Activated naive CD8-positive, alpha-beta T cell treated with anti-CD3 and anti-CD28 coated beads for 36 hours (primary cell): ENCODE results near the gene AP1S2. TPM values are rescaled to one million over a fixed set of nuclear protein-coding genes. Genes with fewer than 3 reads are reported as not detected.

Experiments used
- DNase-seq: peaks from one replicate; pipeline ENCODE4 v3.0.0; 2021
- H3K27ac Mint-ChIP-seq: one replicate; pipeline ENCODE4 v1.8.0; 2022; ENCODE audit warnings: mild to moderate bottlenecking, moderate library complexity, mixed read lengths
- H3K27me3 Mint-ChIP-seq: one replicate; pipeline ENCODE4 v1.8.0; 2022; ENCODE audit warnings: mild to moderate bottlenecking, mixed read lengths
- H3K36me3 Mint-ChIP-seq: one replicate; pipeline ENCODE4 v1.8.0; 2021; ENCODE audit warnings: mild to moderate bottlenecking, mixed read lengths
- H3K4me1 Mint-ChIP-seq: one replicate; pipeline ENCODE4 v1.8.0; 2021; ENCODE audit warnings: mixed read lengths
- H3K4me3 Mint-ChIP-seq: one replicate; pipeline ENCODE4 v1.8.0; 2022; ENCODE audit warnings: mild to moderate bottlenecking, moderate library complexity, mixed read lengths
- H3K9me3 Mint-ChIP-seq: one replicate; pipeline ENCODE4 v1.8.0; 2022; ENCODE audit warnings: mixed read lengths
- total RNA-seq, 2 experiments: library from RNA; stranded (reverse); gene quantifications; one replicate each; pipeline ENCODE4 v1.2.3, GENCODE V29; 2021

AP1S2 gene
- total RNA-seq, 2 experiments from 2014 or later, result 29.4 to 33.0 TPM

DNA sequence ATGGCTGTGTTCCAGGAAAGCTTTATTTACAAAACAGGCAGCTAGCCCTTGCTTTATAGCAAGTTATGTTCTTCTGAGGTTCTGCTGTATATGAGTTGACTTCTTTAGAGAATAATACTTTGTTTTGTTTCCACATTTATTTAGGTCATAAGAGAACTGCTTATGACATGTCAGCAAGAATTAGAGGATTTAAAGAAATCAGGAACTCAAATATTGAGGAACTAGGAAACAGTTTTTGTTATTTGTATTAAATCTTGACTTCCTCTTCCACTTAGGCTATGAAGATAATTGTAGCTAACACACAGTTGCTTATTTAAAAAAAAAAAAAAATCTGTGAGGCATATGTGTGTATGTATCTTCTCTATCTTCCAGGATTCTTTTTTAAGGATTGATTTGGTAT lies 50.0 kb downstream of the AP1S2 start:
- no peak for DNase-seq
- Mint-ChIP-seq H3K27ac (no peak overlapping the region), H3K4me3 (no peak overlapping the region), H3K4me1 (no peaks in the 10 kb centered on the region), H3K36me3 (peaks cover 8% of the 10 kb centered on the region), H3K27me3 (no peaks in the 10 kb centered on the region), H3K9me3 (no peaks in the 10 kb centered on the region)

DNA sequence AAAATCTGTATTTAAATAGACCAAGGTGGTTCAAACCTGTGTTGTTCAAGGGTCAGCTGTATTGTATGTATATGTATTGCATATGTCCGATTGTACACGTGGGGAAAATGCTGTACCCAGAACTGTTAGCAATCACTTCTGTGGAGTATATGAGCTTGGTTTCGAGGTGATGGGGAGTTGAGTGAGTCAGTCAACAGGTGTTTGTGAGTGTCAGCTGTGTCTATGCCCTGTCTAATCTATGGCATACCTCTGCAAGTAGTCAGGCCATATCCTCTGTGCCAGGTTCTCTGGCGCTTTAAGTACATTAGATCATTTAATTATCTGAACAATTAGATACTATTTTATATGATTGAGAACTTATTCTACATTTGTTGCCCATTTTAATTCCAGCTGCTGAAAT lies 56.9 kb downstream of the AP1S2 start:
- DNase-seq, result no peak
- H3K27ac Mint-ChIP-seq, result no peak overlapping the region
- no peaks in the 10 kb centered on the region for H3K27me3 Mint-ChIP-seq
- H3K36me3 Mint-ChIP-seq, result peaks cover 26% of the 10 kb centered on the region
- no peak overlapping the region for H3K4me3 Mint-ChIP-seq
- H3K9me3 Mint-ChIP-seq, result no peaks in the 10 kb centered on the region
- H3K4me1 Mint-ChIP-seq, result peaks cover 22% of the 10 kb centered on the region

DNA sequence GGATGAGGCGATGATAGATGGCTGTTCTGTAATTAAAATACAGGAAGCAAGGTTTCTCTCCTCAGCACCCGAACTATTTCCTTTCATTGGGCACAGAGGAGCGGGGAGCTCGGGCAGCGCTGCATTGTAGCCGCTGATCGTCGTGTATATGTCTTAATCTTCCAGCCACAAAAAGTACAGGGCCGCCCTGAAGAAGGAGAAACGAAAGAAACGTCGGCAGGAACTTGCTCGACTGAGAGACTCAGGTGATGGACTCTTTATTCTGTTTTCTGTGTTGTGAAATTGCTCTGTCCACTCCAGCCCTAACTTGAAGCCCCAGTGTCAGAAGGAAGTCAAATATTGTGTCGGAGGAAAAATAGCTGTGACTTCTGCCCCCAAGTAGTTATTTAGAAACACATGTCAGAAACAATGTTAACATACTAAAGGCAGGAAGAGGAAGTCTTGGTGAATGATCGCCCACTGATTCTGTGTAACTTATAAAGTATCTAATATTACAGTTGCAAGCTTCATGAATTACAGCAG lies 63.8 kb downstream of the AP1S2 start:
- Mint-ChIP-seq H3K27me3 (no peaks in the 10 kb centered on the region), H3K4me3 (no peak overlapping the region), H3K9me3 (no peaks in the 10 kb centered on the region), H3K27ac (no peak overlapping the region), H3K4me1 (peaks cover 12% of the 10 kb centered on the region), H3K36me3 (peaks cover 14% of the 10 kb centered on the region)
- no peak for DNase-seq

DNA sequence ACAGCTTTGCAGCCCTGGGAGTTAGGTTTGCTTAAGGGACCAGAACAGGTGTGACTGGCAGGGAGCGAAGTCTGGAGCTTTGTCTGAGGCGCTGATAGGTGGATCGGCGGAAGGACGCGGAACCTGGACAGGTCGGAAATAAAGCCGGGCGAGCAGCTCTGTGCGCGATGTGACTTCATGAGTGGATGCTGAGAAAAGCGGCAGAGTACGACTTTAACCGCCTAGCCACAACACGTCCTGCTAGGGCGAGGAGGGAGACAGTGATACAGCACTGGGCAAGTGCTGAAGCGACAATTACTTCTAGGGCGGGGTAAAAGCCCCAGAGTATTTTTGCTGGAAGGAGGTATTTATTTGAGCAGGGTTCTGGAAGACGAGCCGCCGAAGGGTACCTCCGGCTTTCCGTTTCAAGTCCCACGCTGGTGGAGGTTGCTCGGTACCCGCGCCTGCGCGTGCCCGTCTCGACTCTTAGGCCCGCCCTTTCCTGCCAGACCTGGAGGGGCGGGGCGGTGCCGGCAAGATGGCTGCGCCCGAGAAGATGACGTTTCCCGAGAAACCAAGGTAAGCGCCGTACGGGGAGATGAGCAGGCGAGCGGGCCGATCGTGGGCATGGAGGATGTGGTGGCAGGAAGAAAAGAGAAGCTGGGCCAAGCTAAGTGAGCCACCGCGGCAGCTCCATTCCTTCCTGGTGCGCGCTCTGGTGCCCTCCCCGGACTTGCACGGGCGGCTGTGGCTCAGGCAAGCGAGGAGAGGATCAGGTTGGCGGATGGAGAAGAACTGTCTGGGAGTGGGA lies 64.4 kb downstream of the AP1S2 start, which contains the start of gene ZRSR2:
Gene ZRSR2 (plus strand): TSS at position 506 of the 790 bp plus-strand sequence. CDS start 12 bp downstream, at position 518.
- H3K27me3 Mint-ChIP-seq, result no peaks in the 10 kb centered on the region

DNA sequence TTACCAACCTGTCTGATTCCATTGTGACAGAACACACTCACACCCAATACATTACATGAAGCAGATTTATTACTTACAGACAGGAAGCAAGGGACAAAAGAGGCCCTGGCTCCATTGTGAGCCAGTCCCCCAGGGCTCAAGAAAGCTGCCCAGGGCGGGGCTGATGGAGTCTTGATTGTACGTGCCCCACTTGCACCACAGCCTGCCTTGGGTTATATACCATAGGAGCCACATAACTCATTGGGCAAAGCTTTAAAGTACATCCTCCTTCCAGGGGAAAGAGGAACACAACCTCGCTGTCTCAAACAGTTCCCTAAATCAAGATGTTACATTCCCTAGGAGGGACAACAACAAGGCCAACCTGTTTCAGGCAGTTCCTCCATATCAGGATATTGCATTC lies 67.7 kb downstream of the AP1S2 start:
- Mint-ChIP-seq H3K27ac (no peak overlapping the region), H3K9me3 (no peaks in the 10 kb centered on the region), H3K4me1 (peaks cover 3% of the 10 kb centered on the region), H3K4me3 (no peak overlapping the region), H3K36me3 (no peaks in the 10 kb centered on the region), H3K27me3 (no peaks in the 10 kb centered on the region)
- no peak for DNase-seq

More for the DNA sequence above, 64.4 kb downstream of the AP1S2 start, which contains the start of gene ZRSR2:
- peaks cover 8% of the 10 kb centered on the region for H3K4me1 Mint-ChIP-seq
- H3K9me3 Mint-ChIP-seq, result no peaks in the 10 kb centered on the region
- H3K4me3 Mint-ChIP-seq, result no peak within 1 kb of the TSS
- H3K36me3 Mint-ChIP-seq, result peaks cover 12% of the 10 kb centered on the region
- peak; percentile 87 for DNase-seq
- no peak within 1 kb of the TSS for H3K27ac Mint-ChIP-seq

DNA sequence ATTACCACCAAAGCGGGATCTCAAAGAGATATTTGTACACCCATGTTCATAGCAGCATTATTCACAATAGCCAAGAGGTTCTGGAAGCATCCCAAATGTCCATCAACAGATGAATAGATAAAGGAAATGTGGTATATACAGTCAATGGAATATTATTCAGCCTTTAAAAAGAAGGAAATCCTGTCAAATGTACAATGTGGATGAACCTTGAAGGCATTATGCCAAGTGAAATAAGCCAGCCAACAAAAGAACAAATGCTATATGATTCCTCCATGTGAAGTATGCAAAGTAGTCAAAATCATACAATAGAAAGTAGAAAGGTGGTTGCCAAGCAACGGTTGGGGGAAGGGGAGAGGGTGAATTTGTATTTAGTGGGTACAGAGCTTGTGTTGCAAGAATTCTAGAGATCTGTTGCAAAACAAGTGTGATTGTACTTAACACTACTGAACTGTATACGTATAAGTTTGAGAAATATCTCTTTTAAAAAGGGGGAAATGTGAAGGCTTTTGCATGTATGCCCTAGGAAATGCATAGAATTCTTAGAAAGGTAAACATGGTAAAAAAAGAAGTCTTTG lies 69.3 kb downstream of the AP1S2 start:
- H3K27ac Mint-ChIP-seq, result no peak overlapping the region
- DNase-seq, result no peak
- H3K4me3 Mint-ChIP-seq, result no peak overlapping the region
- no peaks in the 10 kb centered on the region for H3K27me3 Mint-ChIP-seq
- H3K36me3 Mint-ChIP-seq, result no peaks in the 10 kb centered on the region
- no peaks in the 10 kb centered on the region for H3K9me3 Mint-ChIP-seq
- H3K4me1 Mint-ChIP-seq, result peaks cover 3% of the 10 kb centered on the region

DNA sequence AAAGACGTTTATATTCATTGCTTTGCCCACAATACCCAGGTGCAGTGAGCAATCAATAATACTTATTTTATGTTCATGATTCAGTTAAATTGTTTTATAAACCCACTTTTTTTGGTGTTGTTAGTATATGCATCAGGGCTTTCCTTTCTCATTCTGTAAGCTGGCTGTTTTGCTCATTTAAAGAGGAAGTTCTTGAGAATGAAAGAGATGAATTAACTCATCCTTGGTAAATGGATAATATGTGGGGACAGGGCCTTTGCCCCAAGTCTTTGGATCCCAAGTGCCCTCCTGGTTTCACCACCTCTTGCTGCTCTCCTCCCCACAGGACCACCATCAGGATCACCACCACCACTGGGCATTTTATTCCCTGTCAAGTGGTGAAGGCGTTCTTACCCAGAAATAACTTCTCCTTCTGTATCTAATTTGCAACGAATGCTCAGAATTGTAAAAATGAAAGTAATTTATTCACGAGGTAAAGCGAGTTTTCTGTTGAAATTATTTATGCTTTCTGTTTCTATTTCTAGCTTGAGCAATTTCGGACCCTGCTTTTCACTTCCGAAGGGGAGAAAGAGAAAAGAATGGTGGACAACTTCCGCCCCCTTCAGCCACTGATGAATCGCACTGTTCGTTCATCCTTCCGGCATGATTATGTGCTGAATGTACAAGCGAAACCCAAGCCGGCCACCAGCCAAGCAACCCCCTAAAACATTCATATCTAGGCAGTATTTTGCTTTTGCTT lies 72.5 kb downstream of the AP1S2 start:
- DNase-seq, result no peak
- Mint-ChIP-seq H3K27me3 (no peaks in the 10 kb centered on the region), H3K4me1 (peaks cover 6% of the 10 kb centered on the region), H3K4me3 (peak overlapping the region; percentile 76), H3K27ac (peak overlapping the region; percentile 95), H3K9me3 (no peaks in the 10 kb centered on the region), H3K36me3 (no peaks in the 10 kb centered on the region)

Other genes starting within 250 kb of the AP1S2 start
- gene CLTRN, start 190.0 kb downstream of the AP1S2 start, total RNA-seq, result under 1 TPM; 0.52 to 0.80 TPM
- gene CA5B, start 116.5 kb downstream of the AP1S2 start, total RNA-seq, result 1 to 10 TPM; 5.4 to 5.9 TPM
- 10 to 100 TPM; 11.2 to 12.5 TPM for gene ZRSR2, start 64.3 kb downstream of the AP1S2 start, total RNA-seq